OCI-LY7 (cell line): ENCODE measurements around the gene ECI1.

Source experiments
- CTCF ChIP-seq: fragments of 200-600 bp; sonication (generic); conservative IDR thresholded peaks from 2 replicates; pipeline ENCODE4 v1.5.1; 2014; ENCODE audit warnings: mild to moderate bottlenecking, antibody characterized with exemption, low read length, moderate library complexity, mixed read lengths
- EZH2phosphoT487 ChIP-seq: fragments of 200-600 bp; sonication (generic); IDR thresholded peaks from 2 replicates; pipeline ENCODE4 v1.6.1; 2018; ENCODE audit warnings: low read depth, borderline replicate concordance, mild to moderate bottlenecking, mixed run types, antibody characterized with exemption, low read length, moderate library complexity, mixed read lengths

- no peak for TF ChIP-seq CTCF
- no peak for TF ChIP-seq EZH2phosphoT487
Measured at GRCh38 chr16:2211923-2212347, 39.5 kb downstream of the ECI1 start.
